ENCODE measurements around the gene F13B.

DNA sequence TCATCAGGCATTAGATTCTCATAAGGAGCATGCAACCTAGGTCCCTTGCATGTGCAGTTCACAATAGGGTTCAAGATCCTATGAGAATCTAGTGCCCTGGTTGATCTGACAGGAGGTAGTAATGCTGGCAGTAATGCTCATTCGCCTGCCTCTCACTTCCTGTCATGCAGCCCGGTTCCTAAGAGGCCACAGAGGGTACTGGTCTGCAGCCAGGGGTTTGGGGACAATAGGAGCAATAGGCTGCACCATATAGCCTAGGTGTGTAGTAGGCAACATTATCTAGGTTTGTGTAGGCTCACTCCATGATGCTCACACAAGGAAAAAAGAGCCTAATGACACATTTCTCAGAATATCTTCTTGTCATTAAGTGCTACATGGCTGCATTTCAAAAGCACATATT lies 63.9 kb downstream of the F13B start:
- no peak for TF ChIP-seq TAF1 (IDR thresholded peaks at IDR 0.05; ENCODE audit: borderline replicate concordance, low read depth, low read length)
- TF ChIP-seq POLR2A (IDR thresholded peaks at IDR 0.05; ENCODE audit: low read depth, low read length): no peak

All from GM12892 (cell line).